Breast epithelium (tissue), 3 donors: ENCODE results near the gene BRD1.

Source experiments
- POLR2AphosphoS5 ChIP-seq, 3 donors: sonication (generic); formaldehyde crosslinking; IDR thresholded peaks; one replicate each; pipeline ENCODE4 v1.6.1; 2017; ENCODE audit warnings: antibody characterized with exemption in 3 of 3
- TF ChIP-seq, protein P1 (sequence below), 3 donors: fragments of 450-650 bp; IDR thresholded peaks; one replicate each; pipeline ENCODE4 v1.5.1; 2016 to 2017; ENCODE audit warnings: antibody characterized with exemption in 3 of 3, mild to moderate bottlenecking in 3 of 3, moderate library complexity in 3 of 3

DNA sequence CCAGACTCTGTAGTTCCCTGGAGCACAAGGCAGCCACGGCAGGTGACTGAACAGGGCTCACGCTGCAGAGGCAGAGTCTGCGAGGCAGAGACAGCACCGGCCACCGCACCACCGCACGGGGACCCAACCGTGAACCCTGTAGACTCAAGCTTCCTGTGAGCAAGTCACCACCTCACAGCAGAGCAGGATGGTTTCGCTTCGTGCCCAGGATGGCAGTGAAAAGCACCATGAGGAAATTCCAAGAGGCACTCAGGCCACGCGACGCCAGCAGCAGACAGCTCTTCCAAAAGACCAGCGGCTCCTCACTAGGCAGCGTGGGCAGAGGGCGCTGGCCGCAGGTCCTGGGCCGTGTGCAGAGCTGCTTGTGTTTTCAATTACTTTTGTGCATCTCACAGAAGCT lies 24.5 kb downstream of the BRD1 start:
- TF ChIP-seq, protein P1, sequence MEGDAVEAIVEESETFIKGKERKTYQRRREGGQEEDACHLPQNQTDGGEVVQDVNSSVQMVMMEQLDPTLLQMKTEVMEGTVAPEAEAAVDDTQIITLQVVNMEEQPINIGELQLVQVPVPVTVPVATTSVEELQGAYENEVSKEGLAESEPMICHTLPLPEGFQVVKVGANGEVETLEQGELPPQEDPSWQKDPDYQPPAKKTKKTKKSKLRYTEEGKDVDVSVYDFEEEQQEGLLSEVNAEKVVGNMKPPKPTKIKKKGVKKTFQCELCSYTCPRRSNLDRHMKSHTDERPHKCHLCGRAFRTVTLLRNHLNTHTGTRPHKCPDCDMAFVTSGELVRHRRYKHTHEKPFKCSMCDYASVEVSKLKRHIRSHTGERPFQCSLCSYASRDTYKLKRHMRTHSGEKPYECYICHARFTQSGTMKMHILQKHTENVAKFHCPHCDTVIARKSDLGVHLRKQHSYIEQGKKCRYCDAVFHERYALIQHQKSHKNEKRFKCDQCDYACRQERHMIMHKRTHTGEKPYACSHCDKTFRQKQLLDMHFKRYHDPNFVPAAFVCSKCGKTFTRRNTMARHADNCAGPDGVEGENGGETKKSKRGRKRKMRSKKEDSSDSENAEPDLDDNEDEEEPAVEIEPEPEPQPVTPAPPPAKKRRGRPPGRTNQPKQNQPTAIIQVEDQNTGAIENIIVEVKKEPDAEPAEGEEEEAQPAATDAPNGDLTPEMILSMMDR (IDR thresholded peaks at IDR 0.05), result no peak
- TF ChIP-seq POLR2AphosphoS5 (IDR thresholded peaks at IDR 0.05), result no peak
